Spleen (tissue), 11 donors: Measurements from ENCODE around the gene ITGAV. TPM values are rescaled to one million over a fixed set of nuclear protein-coding genes. Genes with fewer than 3 reads are reported as not detected.

Experiments used
- DNase-seq: peaks from one replicate; pipeline ENCODE4 v3.0.0-alpha.2; 2020
- H3K27ac ChIP-seq, 8 donors: fragments of 200-600 bp; sonication (generic) in 7 of 8; 1 replicate in 4 of 8; 2 replicates in 4 of 8; pipeline versions ENCODE4 v1.5.0 to v1.8.0; 2016 to 2021; ENCODE audit warnings: inconsistent platforms in 4 of 8, mild to moderate bottlenecking in 4 of 8, moderate library complexity in 1 of 8
- H3K27me3 ChIP-seq, 7 donors: fragments of 200-600 bp; sonication (generic) in 6 of 7; replicated peaks in 1 of 7; 1 replicate in 4 of 7; 2 replicates in 3 of 7; pipeline versions ENCODE4 v1.5.0 to v1.8.0; 2016 to 2021; ENCODE audit warnings: inconsistent platforms in 3 of 7, mild to moderate bottlenecking in 1 of 7
- H3K36me3 ChIP-seq, 6 donors: fragments of 200-600 bp; sonication (generic) in 5 of 6; 1 replicate in 4 of 6; 2 replicates in 2 of 6; pipeline versions ENCODE4 v1.5.0 to v1.8.0; 2016 to 2021; ENCODE audit warnings: inconsistent platforms in 2 of 6
- H3K4me1 ChIP-seq, 6 donors: fragments of 200-600 bp; sonication (generic) in 5 of 6; 1 replicate in 3 of 6; 2 replicates in 3 of 6; pipeline versions ENCODE4 v1.5.0 to v1.8.0; 2016 to 2021; ENCODE audit warnings: inconsistent platforms in 3 of 6
- H3K4me3 ChIP-seq, 8 donors: fragments of 200-600 bp; sonication (generic) in 7 of 8; 1 replicate in 4 of 8; 2 replicates in 4 of 8; pipeline versions ENCODE4 v1.5.0 to v1.8.0; 2016 to 2021; ENCODE audit warnings: inconsistent platforms in 4 of 8, mild to moderate bottlenecking in 4 of 8, moderate library complexity in 2 of 8
- H3K9me3 ChIP-seq, 8 donors: fragments of 200-600 bp; sonication (generic) in 7 of 8; 1 replicate in 4 of 8; 2 replicates in 4 of 8; pipeline versions ENCODE4 v1.5.0 to v1.8.0; 2016 to 2021; ENCODE audit warnings: inconsistent platforms in 4 of 8
- POLR2A ChIP-seq, 3 donors: fragments of 450-650 bp; IDR thresholded peaks; one replicate each; pipeline ENCODE4 v1.5.1; 2017; ENCODE audit warnings: antibody characterized with exemption in 3 of 3, mild to moderate bottlenecking in 1 of 3
- POLR2AphosphoS5 ChIP-seq, 3 donors: sonication (generic); formaldehyde crosslinking; IDR thresholded peaks; one replicate each; pipeline ENCODE4 v1.5.1; 2017; ENCODE audit warnings: antibody characterized with exemption in 3 of 3
- WGBS, 5 donors: extraction: QIAGEN DNeasy Blood & Tissue Kit in 3 of 5; methylation state at CpG; one replicate each; pipeline versions ENCODE4 v1.1.5 to v1.1.7; 2013 to 2018; 5-methylcytosine and 5-hydroxymethylcytosine counted together
- intact Hi-C: fragments of 100-400 bp; cut with DNase I; formaldehyde crosslinking; loops from one replicate; pipeline ENCODE4 v1.15.0; 2023; ENCODE audit warnings: low total_unique reads
- polyA plus RNA-seq, 3 donors: library from polyadenylated mRNA; stranded (reverse); fragments of 200-250 nt; gene quantifications; one replicate each; pipeline ENCODE4 v1.2.1, GENCODE V29; 2013
- total RNA-seq, 7 donors: library from RNA; depleted of rRNA in 3 of 7; stranded (reverse); fragments of >200 nt in 3 of 7; fragmentation: NEBNext Ultra II Directional in 4 of 7; extraction: Animal tissue kit (Norgen Biotek cat#: 25700) in 4 of 7; gene quantifications; one replicate each; pipeline versions ENCODE4 v1.1.0 to v1.2.1, GENCODE V29; 2016 to 2021
- TF ChIP-seq, protein P1 (sequence below), 11 experiments: fragments of 200-600 bp in 7 of 11; fragments of 450-650 bp in 4 of 11; sonication (generic) in 4 of 11; IDR thresholded peaks in 8 of 11; conservative IDR thresholded peaks in 3 of 11; 1 replicate in 7 of 11; 2 replicates in 4 of 11; pipeline versions ENCODE4 v1.4.0 to v1.8.0; 2016 to 2021; ENCODE audit warnings: antibody characterized with exemption in 11 of 11, inconsistent platforms in 4 of 11, mild to moderate bottlenecking in 1 of 11
- donor health status: healthy with polysubstance abuse.
- donor health status: DM: no; HTN: no; CAD: no; lungs with moderate emphysema.
- donor health status: DM: no; HTN: no; CAD: no.
- donor health status: Bipolar disorder and iron deficiency.
- donor health status: healthy.
- donor health status: DM: no; HTN: no; CAD: no.
- donor health status: DM: yes; HTN: yes; CAD: no.

Gene ITGAV
- total and polyA plus RNA-seq, 10 donors = 5.6 to 85.4 (median 60.8) TPM

DNA sequence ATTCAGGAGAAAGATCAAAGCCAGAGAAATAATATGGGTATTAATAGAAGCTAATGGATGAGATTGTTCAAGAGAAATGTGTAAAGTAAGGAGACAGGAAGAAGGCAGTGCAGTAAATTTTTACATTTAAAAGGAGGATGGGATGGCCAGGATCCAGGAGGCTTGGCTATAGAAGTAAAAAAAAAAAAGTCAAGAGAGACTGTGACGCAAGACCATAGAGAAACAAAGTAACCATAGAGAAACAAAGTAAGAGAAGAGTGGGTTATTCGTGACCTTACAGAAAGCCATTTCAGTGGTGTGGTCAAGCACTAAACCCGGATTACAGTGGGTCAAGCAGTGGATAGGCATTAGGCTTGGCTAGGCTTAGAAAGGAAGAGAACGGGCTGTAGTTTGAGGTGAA is 93.5 kb downstream of the ITGAV start:
- 84 to 95% (median 90%) methylated on average over 4 of the region's 4 CpGs for WGBS, 5 donors
- Histone ChIP-seq H3K27me3 (no peaks in the 10 kb centered on the region), H3K27ac (no peak overlapping the region), H3K4me3 (no peak overlapping the region), H3K36me3 (peaks cover 0 to 29% (median 0%) of the 10 kb centered on the region in 6 donors), H3K9me3 (peaks cover 0 to 32% (median 23%) of the 10 kb centered on the region in 8 donors), H3K4me1 (no peaks in the 10 kb centered on the region)
- no peak for DNase-seq
- intact Hi-C loops = no loop called here
- TF ChIP-seq, protein P1, sequence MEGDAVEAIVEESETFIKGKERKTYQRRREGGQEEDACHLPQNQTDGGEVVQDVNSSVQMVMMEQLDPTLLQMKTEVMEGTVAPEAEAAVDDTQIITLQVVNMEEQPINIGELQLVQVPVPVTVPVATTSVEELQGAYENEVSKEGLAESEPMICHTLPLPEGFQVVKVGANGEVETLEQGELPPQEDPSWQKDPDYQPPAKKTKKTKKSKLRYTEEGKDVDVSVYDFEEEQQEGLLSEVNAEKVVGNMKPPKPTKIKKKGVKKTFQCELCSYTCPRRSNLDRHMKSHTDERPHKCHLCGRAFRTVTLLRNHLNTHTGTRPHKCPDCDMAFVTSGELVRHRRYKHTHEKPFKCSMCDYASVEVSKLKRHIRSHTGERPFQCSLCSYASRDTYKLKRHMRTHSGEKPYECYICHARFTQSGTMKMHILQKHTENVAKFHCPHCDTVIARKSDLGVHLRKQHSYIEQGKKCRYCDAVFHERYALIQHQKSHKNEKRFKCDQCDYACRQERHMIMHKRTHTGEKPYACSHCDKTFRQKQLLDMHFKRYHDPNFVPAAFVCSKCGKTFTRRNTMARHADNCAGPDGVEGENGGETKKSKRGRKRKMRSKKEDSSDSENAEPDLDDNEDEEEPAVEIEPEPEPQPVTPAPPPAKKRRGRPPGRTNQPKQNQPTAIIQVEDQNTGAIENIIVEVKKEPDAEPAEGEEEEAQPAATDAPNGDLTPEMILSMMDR (IDR thresholded peaks at IDR 0.05 in 8 of 11, conservative IDR thresholded peaks at IDR 0.05 in 3 of 11) = no peak
- no peak for TF ChIP-seq POLR2AphosphoS5 (IDR thresholded peaks at IDR 0.05)
- no peak for TF ChIP-seq POLR2A (IDR thresholded peaks at IDR 0.05)

DNA sequence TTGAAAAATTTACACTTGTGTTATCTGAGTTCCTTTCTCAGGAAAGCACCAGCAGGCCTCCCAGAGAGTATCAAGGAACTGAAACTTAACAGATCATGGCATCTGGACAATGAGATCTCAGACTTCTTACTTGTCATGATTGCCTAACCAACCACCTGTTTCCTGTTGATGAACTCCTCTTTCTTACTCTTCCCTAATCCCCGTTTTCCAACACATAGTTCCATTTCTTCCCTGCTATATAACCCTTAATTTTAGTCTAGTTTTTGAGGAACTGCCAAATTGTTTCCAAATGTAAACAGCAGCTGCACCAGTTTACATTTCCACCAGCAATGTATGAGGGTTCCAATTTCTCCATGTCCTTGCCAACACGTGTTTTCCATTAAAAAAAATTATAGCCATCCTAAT is 98.0 kb downstream of the ITGAV start:
- DNase-seq = no peak
- no peak overlapping the region for H3K4me3 ChIP-seq
- H3K27ac ChIP-seq = no peak overlapping the region
- WGBS, 5 donors = 68 to 85% (median 80%) methylated on average over 2 of the region's 2 CpGs
- intact Hi-C loops = no loop called here
- H3K27me3 ChIP-seq = no peaks in the 10 kb centered on the region
- no peaks in the 10 kb centered on the region for H3K4me1 ChIP-seq
- TF ChIP-seq POLR2AphosphoS5 (IDR thresholded peaks at IDR 0.05) = no peak
- TF ChIP-seq, protein P1 (IDR thresholded peaks at IDR 0.05 in 8 of 11, conservative IDR thresholded peaks at IDR 0.05 in 3 of 11) = no peak
- TF ChIP-seq POLR2A (IDR thresholded peaks at IDR 0.05) = no peak
- no peaks in the 10 kb centered on the region for H3K36me3 ChIP-seq
- H3K9me3 ChIP-seq = peaks cover 0 to 36% (median 28%) of the 10 kb centered on the region in 8 donors

DNA sequence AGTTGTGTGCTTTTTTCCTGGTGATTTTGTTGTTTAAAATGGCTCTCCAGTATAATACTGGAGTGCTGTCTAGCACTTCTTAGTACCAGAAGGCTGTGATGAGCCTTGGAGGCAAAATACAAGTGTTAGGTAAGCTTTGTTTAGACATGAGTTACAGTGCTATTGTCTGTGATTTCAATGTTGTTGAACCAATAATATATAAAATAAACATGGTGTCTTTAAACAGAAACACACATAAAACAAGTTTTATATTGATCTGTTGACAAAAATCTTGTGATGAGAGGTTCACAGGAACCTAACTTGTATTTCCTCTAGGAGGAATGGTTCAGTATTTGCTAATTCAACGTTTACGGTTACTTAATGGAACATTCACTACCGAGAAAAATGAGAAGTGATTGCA is 99.0 kb downstream of the ITGAV start:
- WGBS, 5 donors = 90 to 96% (median 94%) methylated on average over 3 of the region's 3 CpGs
- H3K4me1 ChIP-seq = peaks cover 0 to 6% (median 4%) of the 10 kb centered on the region in 6 donors
- peaks cover 0 to 36% (median 28%) of the 10 kb centered on the region in 8 donors for H3K9me3 ChIP-seq
- H3K27me3 ChIP-seq = peaks cover 0 to 8% (median 4%) of the 10 kb centered on the region in 7 donors
- H3K36me3 ChIP-seq = no peaks in the 10 kb centered on the region
- TF ChIP-seq POLR2AphosphoS5 (IDR thresholded peaks at IDR 0.05) (no peak), POLR2A (IDR thresholded peaks at IDR 0.05) (no peak)
- DNase-seq = no peak
- no peak overlapping the region for H3K27ac ChIP-seq
- intact Hi-C loops = no loop called here
- no peak overlapping the region for H3K4me3 ChIP-seq

DNA sequence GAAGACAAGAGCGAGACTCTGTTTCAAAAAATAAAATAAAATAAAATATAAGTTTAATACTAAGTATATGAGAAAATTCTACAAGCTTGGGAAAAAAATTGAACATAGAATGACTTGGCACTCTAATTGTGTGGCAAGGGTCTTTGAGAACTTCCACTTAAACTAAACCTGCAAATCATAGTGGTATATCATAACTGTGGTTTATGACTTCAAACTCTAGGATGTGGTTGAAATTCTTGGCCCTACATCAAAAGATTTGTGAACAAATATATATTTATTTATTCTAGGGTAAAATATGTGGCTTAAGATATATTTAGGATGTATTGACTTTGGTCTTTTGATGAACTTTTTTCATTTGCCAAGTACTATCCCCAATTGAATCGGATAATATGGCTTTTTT is 100.9 kb downstream of the ITGAV start:
- Histone ChIP-seq H3K27ac (no peak overlapping the region), H3K9me3 (peaks cover 0 to 29% (median 28%) of the 10 kb centered on the region in 8 donors), H3K27me3 (peaks cover 0 to 26% (median 8%) of the 10 kb centered on the region in 7 donors), H3K4me1 (peaks cover 0 to 26% (median 14%) of the 10 kb centered on the region in 6 donors), H3K36me3 (no peaks in the 10 kb centered on the region), H3K4me3 (no peak overlapping the region)
- no peak for DNase-seq
- WGBS, 5 donors = 89 to 97% (median 93%) methylated on average over 2 of the region's 2 CpGs
- TF ChIP-seq POLR2A (IDR thresholded peaks at IDR 0.05) (no peak), POLR2AphosphoS5 (IDR thresholded peaks at IDR 0.05) (no peak)
- TF ChIP-seq, protein P1 (IDR thresholded peaks at IDR 0.05 in 8 of 11, conservative IDR thresholded peaks at IDR 0.05 in 3 of 11) = no peak
- intact Hi-C loops = no loop called here

DNA sequence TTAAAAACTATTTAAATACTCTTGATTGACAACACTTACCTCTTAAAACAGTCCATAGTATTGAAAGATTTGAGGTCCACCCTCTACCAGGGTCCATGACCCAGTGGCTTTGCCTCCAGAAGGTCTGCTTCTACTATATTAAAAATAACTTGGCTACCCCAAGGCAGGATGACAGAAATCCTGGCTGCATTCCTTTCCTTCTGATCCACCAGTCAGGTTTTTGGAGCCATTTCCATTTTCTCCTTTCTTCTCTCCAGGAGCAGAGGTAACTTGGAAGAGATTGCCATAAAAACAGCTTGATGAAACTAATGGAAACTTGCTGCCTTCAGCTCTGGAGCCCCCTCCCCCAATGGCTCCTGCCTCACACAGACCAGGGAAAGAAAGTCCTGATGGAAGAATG is 101.4 kb downstream of the ITGAV start:
- intact Hi-C loops = no loop called here

More for the DNA sequence above, 101.4 kb downstream of the ITGAV start:
- H3K27me3 ChIP-seq = peaks cover 0 to 26% (median 8%) of the 10 kb centered on the region in 7 donors
- TF ChIP-seq, protein P1 (IDR thresholded peaks at IDR 0.05 in 8 of 11, conservative IDR thresholded peaks at IDR 0.05 in 3 of 11) = no peak
- TF ChIP-seq POLR2A (IDR thresholded peaks at IDR 0.05) (no peak), POLR2AphosphoS5 (IDR thresholded peaks at IDR 0.05) (no peak)
- H3K4me3 ChIP-seq = no peak overlapping the region
- H3K27ac ChIP-seq = no peak overlapping the region
- no peaks in the 10 kb centered on the region for H3K36me3 ChIP-seq
- peaks cover 0 to 26% (median 23%) of the 10 kb centered on the region in 8 donors for H3K9me3 ChIP-seq
- no peak for DNase-seq
- peaks cover 0 to 27% (median 14%) of the 10 kb centered on the region in 6 donors for H3K4me1 ChIP-seq
